Lung (tissue), 12 donors: Measurements from ENCODE around the gene PCDH9. TPM values are rescaled to one million over a fixed set of nuclear protein-coding genes. Genes with fewer than 3 reads are reported as not detected.

ENCODE experiments used
- ATAC-seq: fragments of 200-7000 bp; cut with Tn5 transposase; one replicate; pipeline ENCODE4 v1.9.1; 2020; ENCODE audit warnings: moderate number of reproducible peaks; ENCODE audit not compliant: insufficient read depth, low FRiP score
- DNase-seq, 3 donors: peaks; one replicate each; pipeline ENCODE4 v3.0.0-alpha.2; 2013 to 2017
- H3K27ac ChIP-seq, 2 donors: one replicate each; pipeline ENCODE4 v1.5.1; 2013; ENCODE audit warnings: mild to moderate bottlenecking in 2 of 2, moderate library complexity in 2 of 2, control low read depth in 1 of 2, inconsistent platforms in 1 of 2, low read depth in 1 of 2, low read length in 1 of 2
- H3K27me3 ChIP-seq, 3 donors: one replicate each; pipeline ENCODE4 v1.5.1; 2013; ENCODE audit warnings: low read length in 2 of 3; ENCODE audit not compliant: control insufficient read depth in 3 of 3, insufficient read depth in 3 of 3
- H3K36me3 ChIP-seq, 4 donors: one replicate each; pipeline ENCODE4 v1.5.1; 2013; ENCODE audit warnings: low read length in 4 of 4, mild to moderate bottlenecking in 1 of 4, moderate library complexity in 1 of 4; ENCODE audit not compliant: control insufficient read depth in 4 of 4, insufficient read depth in 4 of 4
- H3K4me1 ChIP-seq, 5 donors: one replicate each; pipeline ENCODE4 v1.5.1; 2013; ENCODE audit warnings: low read length in 5 of 5, mild to moderate bottlenecking in 2 of 5, moderate library complexity in 1 of 5; ENCODE audit not compliant: control insufficient read depth in 5 of 5, insufficient read depth in 5 of 5
- H3K4me3 ChIP-seq: one replicate; pipeline ENCODE4 v1.5.1; 2013; ENCODE audit warnings: mild to moderate bottlenecking, control low read depth, moderate library complexity
- H3K9ac ChIP-seq, 2 donors: one replicate each; pipeline ENCODE4 v1.5.1; 2013; ENCODE audit warnings: low read length in 2 of 2, control low read depth in 1 of 2; ENCODE audit not compliant: insufficient read depth in 1 of 2
- H3K9me3 ChIP-seq, 4 donors: one replicate each; pipeline ENCODE4 v1.5.1; 2013; ENCODE audit warnings: low read length in 3 of 4, mild to moderate bottlenecking in 1 of 4, moderate library complexity in 1 of 4; ENCODE audit not compliant: control insufficient read depth in 4 of 4, insufficient read depth in 3 of 4
- WGBS, 2 donors: extraction: QIAGEN DNeasy Blood & Tissue Kit; methylation state at CpG; one replicate each; pipeline ENCODE4 v1.1.7; 2013; 5-methylcytosine and 5-hydroxymethylcytosine counted together
- polyA plus RNA-seq, 2 donors: library from polyadenylated mRNA; stranded (reverse); fragments of 200-250 nt; gene quantifications; one replicate each; pipeline ENCODE4 v1.2.1, GENCODE V29; 2013
- total RNA-seq, 2 donors: library from RNA; depleted of rRNA in 1 of 2; stranded (reverse); fragments of >200 nt in 1 of 2; gene quantifications; one replicate each; pipeline ENCODE4 v1.2.1, GENCODE V29; 2014 to 2021
- TF ChIP-seq, protein P1 (sequence below): IDR thresholded peaks from 2 replicates; pipeline ENCODE4 v1.5.1; 2012; ENCODE audit warnings: mild to moderate bottlenecking; ENCODE audit errors: control extremely low read depth, extremely low read depth
- donor health status: control.
- donor health status: control.
- donor health status: Bipolar disorder and iron deficiency.
- donor health status: healthy.
- donor health status: DM: yes; HTN: yes; CAD: no.

The PCDH9 gene
- total and polyA plus RNA-seq, 4 donors = 0.68 to 22.2 (median 4.1) TPM

DNA sequence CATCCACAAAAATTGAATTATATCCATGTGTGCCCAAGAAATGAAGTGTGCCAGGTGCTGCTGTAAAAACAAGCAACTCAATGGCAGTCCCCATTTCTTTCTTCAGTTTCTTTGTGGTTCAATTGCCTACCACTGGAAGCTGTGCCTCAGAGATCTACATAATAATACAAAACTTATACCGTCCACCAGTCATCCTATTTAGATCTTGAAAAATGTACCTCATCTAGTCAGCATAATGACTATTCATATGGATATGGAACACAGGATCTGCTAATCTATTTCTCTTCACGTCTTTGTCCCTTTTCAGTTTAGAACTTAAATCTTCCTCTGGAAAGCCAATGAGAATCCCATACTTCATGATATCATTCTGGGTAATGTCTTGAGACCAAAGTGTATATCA is 648.5 kb downstream of the PCDH9 start:
- Histone ChIP-seq H3K36me3 (no peaks in the 10 kb centered on the region), H3K4me3 (no peak overlapping the region), H3K9me3 (no peaks in the 10 kb centered on the region), H3K4me1 (no peaks in the 10 kb centered on the region), H3K27me3 (no peaks in the 10 kb centered on the region), H3K9ac (no peak overlapping the region), H3K27ac (no peak overlapping the region)
- TF ChIP-seq, protein P1, sequence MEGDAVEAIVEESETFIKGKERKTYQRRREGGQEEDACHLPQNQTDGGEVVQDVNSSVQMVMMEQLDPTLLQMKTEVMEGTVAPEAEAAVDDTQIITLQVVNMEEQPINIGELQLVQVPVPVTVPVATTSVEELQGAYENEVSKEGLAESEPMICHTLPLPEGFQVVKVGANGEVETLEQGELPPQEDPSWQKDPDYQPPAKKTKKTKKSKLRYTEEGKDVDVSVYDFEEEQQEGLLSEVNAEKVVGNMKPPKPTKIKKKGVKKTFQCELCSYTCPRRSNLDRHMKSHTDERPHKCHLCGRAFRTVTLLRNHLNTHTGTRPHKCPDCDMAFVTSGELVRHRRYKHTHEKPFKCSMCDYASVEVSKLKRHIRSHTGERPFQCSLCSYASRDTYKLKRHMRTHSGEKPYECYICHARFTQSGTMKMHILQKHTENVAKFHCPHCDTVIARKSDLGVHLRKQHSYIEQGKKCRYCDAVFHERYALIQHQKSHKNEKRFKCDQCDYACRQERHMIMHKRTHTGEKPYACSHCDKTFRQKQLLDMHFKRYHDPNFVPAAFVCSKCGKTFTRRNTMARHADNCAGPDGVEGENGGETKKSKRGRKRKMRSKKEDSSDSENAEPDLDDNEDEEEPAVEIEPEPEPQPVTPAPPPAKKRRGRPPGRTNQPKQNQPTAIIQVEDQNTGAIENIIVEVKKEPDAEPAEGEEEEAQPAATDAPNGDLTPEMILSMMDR = no peak
- no peak for DNase-seq
- ATAC-seq = no peak
- WGBS, 2 donors = 89% methylated on average over 2 of the region's 2 CpGs

DNA sequence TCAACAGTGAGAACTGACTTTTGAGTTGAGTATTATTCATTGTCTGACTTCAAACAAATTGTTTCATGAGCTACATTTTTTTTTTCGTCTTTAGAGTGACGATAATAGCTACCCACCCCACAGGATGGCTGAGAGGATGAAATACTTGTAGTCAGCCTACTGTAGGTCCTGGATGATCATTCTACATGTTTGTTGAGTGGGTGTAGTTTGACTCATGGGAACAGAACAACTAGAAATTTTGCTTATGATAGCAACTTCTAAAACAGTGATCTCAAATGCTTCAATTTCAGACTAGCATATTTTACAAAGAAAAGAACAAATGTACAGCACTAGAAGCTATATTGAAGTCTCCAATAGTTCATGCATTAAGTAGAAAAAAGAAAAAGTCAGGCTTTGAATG is 651.8 kb downstream of the PCDH9 start:
- TF ChIP-seq, protein P1 = no peak
- no peaks in the 10 kb centered on the region for H3K4me1 ChIP-seq
- 65 to 80% methylated on average over 2 of the region's 2 CpGs for WGBS, 2 donors
- ATAC-seq (no peak), DNase-seq (no peak)
- no peak overlapping the region for H3K4me3 ChIP-seq
- H3K36me3 ChIP-seq = no peaks in the 10 kb centered on the region
- H3K9me3 ChIP-seq = no peaks in the 10 kb centered on the region
- no peak overlapping the region for H3K9ac ChIP-seq
- no peak overlapping the region for H3K27ac ChIP-seq
- no peaks in the 10 kb centered on the region for H3K27me3 ChIP-seq

DNA sequence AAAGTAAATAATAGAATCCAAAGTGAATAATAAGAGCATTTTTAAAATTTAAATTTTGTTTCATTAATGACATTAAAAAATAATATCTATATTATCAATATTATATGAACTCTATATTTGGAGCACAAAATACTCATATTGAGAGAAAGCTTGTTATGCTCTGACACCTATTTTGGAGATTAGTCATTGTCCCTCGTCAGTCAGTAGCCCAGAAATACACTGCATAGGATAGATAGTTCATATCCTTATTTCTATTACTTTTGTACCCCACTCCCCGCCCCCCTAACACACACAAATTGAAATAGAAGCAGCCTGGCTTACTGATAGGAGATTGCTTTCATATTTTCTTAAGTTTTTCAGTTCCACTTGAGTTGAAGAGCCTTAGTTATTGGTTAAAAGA is 652.8 kb downstream of the PCDH9 start:
- TF ChIP-seq, protein P1 = no peak
- 77 to 81% methylated on average over 2 of the region's 2 CpGs for WGBS, 2 donors
- ATAC-seq (no peak), DNase-seq (no peak)
- no peak overlapping the region for H3K27ac ChIP-seq
- H3K9me3 ChIP-seq = no peaks in the 10 kb centered on the region
- no peaks in the 10 kb centered on the region for H3K4me1 ChIP-seq
- H3K9ac ChIP-seq = no peak overlapping the region
- H3K36me3 ChIP-seq = no peaks in the 10 kb centered on the region
- no peak overlapping the region for H3K4me3 ChIP-seq
- H3K27me3 ChIP-seq = no peaks in the 10 kb centered on the region

DNA sequence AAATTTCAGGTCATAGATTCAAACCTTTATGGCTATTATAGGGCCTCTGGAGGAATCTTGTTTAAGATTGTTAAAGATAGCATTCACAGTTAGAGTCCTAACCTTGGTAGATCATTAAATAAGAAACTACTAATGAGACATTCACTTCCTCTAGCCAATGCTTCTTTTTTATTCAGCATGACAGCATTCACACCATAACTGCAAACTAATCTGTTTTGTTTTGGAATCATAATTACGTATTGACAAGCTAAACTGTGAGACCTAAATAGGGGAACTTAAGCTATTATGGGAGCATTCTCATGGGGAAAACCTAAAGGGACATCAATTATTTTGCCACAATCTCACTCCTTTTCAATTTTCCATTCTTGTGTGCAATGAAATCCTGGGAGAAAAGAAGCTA is 653.8 kb downstream of the PCDH9 start:
- DNase-seq (no peak), ATAC-seq (no peak)
- Histone ChIP-seq H3K4me1 (no peaks in the 10 kb centered on the region), H3K36me3 (no peaks in the 10 kb centered on the region), H3K27me3 (no peaks in the 10 kb centered on the region), H3K4me3 (no peak overlapping the region), H3K9ac (no peak overlapping the region), H3K27ac (no peak overlapping the region), H3K9me3 (no peaks in the 10 kb centered on the region)
- TF ChIP-seq, protein P1 = no peak
- WGBS, 2 donors = 87 to 90% methylated on average over 1 of the region's 1 CpG
